Dendritic cell treated with granulocyte-macrophage colony-stimulating factor and Interleukin-4, amounts not matched to agents 40 ng/mL and 50 ng/mL, for 4 days (primary cell): Measurements from ENCODE around the gene LRRC17.
"Not testable (repeated sequence)": the region's sequence is repeated elsewhere in the genome, so short reads cannot be mapped to it uniquely, and the experiment has no call there.

Experiments
- H3K27ac Mint-ChIP-seq: one replicate; pipeline ENCODE4 v1.8.0; 2022; ENCODE audit warnings: mild to moderate bottlenecking, mixed read lengths
- H3K27me3 Mint-ChIP-seq: one replicate; pipeline ENCODE4 v1.8.0; 2022; ENCODE audit warnings: mild to moderate bottlenecking, mixed read lengths
- H3K36me3 Mint-ChIP-seq: one replicate; pipeline ENCODE4 v1.8.0; 2022; ENCODE audit warnings: low read depth, mixed read lengths
- H3K4me1 Mint-ChIP-seq: one replicate; pipeline ENCODE4 v1.8.0; 2022; ENCODE audit warnings: low read depth, mixed read lengths
- H3K4me3 Mint-ChIP-seq: one replicate; pipeline ENCODE4 v1.8.0; 2022; ENCODE audit warnings: mild to moderate bottlenecking, moderate library complexity, mixed read lengths
- H3K9me3 Mint-ChIP-seq: one replicate; pipeline ENCODE4 v1.8.0; 2022; ENCODE audit warnings: mixed read lengths
- intact Hi-C: fragments of 100-400 bp; cut with micrococcal nuclease; formaldehyde crosslinking; loops from one replicate; pipeline ENCODE4 v1.15.0; 2022

The LRRC17 gene

DNA sequence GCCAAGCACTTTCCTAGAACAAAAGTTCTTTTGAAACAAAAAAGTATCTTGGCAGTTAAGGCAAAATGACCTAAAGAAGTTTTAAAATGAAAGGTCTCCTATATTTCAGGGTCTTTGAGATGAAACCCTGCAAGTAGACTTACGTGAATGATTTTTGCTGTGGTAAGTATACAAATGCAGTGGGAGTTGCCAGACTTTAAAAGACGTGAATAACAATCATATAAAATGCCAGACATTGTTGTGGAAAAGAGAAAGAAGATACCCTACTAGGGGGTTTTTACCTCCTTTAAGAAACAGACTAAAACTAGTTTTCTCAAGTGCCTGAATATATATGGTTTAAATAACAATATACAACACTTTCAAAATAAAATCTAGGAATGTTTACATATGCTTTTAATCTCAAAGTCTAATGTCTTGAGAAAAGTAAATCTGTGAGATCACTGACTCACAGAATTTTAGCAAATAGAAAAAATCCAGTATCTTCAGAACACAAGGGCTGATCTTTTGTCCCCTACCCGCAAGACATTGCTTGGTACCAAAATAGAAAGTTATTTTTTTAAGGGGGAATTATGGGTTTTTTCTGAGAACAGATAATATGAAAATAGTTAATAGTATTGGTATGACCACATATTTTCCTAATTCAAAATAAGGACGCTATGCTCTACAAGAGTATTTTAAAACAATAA is 29.5 kb downstream of the LRRC17 start:
- no peaks in the 10 kb centered on the region for H3K4me1 Mint-ChIP-seq
- no peak overlapping the region for H3K4me3 Mint-ChIP-seq
- H3K27me3 Mint-ChIP-seq = no peaks in the 10 kb centered on the region
- intact Hi-C loops = no loop called here
- no peak overlapping the region for H3K27ac Mint-ChIP-seq
- no peaks in the 10 kb centered on the region for H3K36me3 Mint-ChIP-seq
- H3K9me3 Mint-ChIP-seq = no peaks in the 10 kb centered on the region

- H3K27me3 Mint-ChIP-seq = no peaks in the 10 kb centered on the region
- no peaks in the 10 kb centered on the region for H3K4me1 Mint-ChIP-seq
- intact Hi-C loops = no loop called here
- H3K9me3 Mint-ChIP-seq = no peaks in the 10 kb centered on the region
- H3K27ac Mint-ChIP-seq = no peak overlapping the region
- no peak overlapping the region for H3K4me3 Mint-ChIP-seq
- no peaks in the 10 kb centered on the region for H3K36me3 Mint-ChIP-seq
Measured at GRCh38 chr7:102942868-102943267, 30.1 kb downstream of the LRRC17 start.

DNA sequence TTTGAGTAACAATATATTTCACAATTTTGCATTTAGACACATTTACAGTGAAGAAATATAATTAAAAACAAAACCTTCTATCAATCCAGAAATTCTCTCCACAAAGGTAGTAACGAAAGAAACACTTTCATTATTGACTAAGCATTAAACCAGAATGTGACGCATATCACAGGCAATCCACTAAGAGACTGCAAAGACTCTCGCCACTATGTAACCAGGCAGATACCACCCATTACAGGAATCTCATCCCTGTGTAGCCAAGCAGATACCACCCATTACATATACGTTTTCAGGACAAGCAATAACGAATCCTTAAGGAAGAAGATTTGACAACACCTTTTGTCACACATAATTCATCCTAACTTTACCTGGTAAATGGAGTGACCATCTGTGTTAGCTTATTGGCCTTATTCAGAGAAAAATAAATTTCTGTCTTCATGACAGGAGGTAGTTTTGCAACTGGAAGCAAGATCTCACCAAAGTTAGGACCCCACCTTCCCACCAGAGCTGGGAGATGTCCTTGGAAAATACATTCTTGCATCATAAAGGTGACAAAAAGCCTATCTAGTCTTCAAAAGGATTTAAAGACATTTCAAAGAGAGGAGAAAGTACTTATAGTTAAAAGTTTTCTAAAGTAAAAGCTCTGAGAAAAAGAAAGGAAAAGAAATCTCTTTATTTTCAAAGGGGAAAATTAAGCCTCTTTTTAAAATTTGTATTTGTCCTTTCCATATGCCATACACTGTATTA is 30.8 kb downstream of the LRRC17 start:
- H3K27me3 Mint-ChIP-seq = no peaks in the 10 kb centered on the region
- intact Hi-C loops = no loop called here
- H3K36me3 Mint-ChIP-seq = no peaks in the 10 kb centered on the region
- no peak overlapping the region for H3K27ac Mint-ChIP-seq
- no peaks in the 10 kb centered on the region for H3K9me3 Mint-ChIP-seq
- H3K4me3 Mint-ChIP-seq = no peak overlapping the region
- H3K4me1 Mint-ChIP-seq = no peaks in the 10 kb centered on the region

DNA sequence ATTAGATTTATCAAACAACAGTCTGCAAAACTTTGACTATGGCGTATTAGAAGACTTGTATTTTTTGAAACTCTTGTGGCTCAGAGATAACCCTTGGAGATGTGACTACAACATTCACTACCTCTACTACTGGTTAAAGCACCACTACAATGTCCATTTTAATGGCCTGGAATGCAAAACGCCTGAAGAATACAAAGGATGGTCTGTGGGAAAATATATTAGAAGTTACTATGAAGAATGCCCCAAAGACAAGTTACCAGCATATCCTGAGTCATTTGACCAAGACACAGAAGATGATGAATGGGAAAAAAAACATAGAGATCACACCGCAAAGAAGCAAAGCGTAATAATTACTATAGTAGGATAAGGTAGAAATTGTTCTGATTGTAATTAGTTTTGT is 31.4 kb downstream of the LRRC17 start:
- no peak overlapping the region for H3K27ac Mint-ChIP-seq
- no peaks in the 10 kb centered on the region for H3K27me3 Mint-ChIP-seq
- no peaks in the 10 kb centered on the region for H3K4me1 Mint-ChIP-seq
- H3K9me3 Mint-ChIP-seq = no peaks in the 10 kb centered on the region
- no peak overlapping the region for H3K4me3 Mint-ChIP-seq
- no peaks in the 10 kb centered on the region for H3K36me3 Mint-ChIP-seq
- intact Hi-C loops = no loop called here

GRCh38 chr7:102951839-102952238 is 39.0 kb downstream of the LRRC17 start:
- Mint-ChIP-seq H3K4me1 (peaks cover 32% of the 10 kb centered on the region), H3K27ac (no peak overlapping the region), H3K4me3 (no peak overlapping the region), H3K27me3 (no peaks in the 10 kb centered on the region), H3K9me3 (peaks cover 34% of the 10 kb centered on the region), H3K36me3 (peaks cover 15% of the 10 kb centered on the region)
- intact Hi-C loops = no loop called here

DNA sequence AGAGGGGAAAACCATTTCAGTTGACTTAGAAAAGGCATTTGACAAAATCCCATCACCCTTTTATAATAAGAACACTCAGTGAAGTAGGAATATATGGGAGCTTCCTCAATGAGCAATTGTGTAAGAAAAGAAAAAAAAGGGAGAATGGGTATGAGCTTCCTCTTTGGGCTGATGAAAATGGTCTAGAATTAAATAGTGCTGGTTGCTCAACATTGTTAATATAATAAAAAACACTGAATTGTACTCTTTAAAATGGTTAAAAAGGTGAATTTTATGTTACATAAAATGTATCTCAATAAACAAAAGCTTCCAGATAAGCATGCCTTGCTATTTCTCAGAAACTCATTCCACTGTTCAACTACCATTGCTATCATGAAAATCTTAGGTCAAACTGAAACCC is 40.6 kb downstream of the LRRC17 start:
- intact Hi-C loops = no loop called here
- Mint-ChIP-seq H3K27me3 (no peaks in the 10 kb centered on the region), H3K27ac (peak overlapping the region; percentile 12), H3K4me1 (peaks cover 32% of the 10 kb centered on the region), H3K36me3 (peaks cover 15% of the 10 kb centered on the region), H3K4me3 (no peak overlapping the region), H3K9me3 (peaks cover 35% of the 10 kb centered on the region)

- H3K36me3 Mint-ChIP-seq = peaks cover 15% of the 10 kb centered on the region
- H3K4me3 Mint-ChIP-seq, H3K27me3 Mint-ChIP-seq, intact Hi-C loops, H3K27ac Mint-ChIP-seq: not testable (repeated sequence)
- H3K4me1 Mint-ChIP-seq = peaks cover 32% of the 10 kb centered on the region
- peaks cover 35% of the 10 kb centered on the region for H3K9me3 Mint-ChIP-seq
Measured at GRCh38 chr7:102954359-102954758, 41.6 kb downstream of the LRRC17 start.

- H3K9me3 Mint-ChIP-seq = peaks cover 29% of the 10 kb centered on the region
- H3K27ac Mint-ChIP-seq, intact Hi-C loops, H3K27me3 Mint-ChIP-seq, H3K4me3 Mint-ChIP-seq: not testable (repeated sequence)
- H3K4me1 Mint-ChIP-seq = peaks cover 21% of the 10 kb centered on the region
- peaks cover 15% of the 10 kb centered on the region for H3K36me3 Mint-ChIP-seq
Measured at GRCh38 chr7:102958004-102958403, 45.2 kb downstream of the LRRC17 start.

- H3K27ac Mint-ChIP-seq, H3K9me3 Mint-ChIP-seq, intact Hi-C loops, H3K4me3 Mint-ChIP-seq, H3K27me3 Mint-ChIP-seq, H3K36me3 Mint-ChIP-seq, H3K4me1 Mint-ChIP-seq: not testable (repeated sequence)
Measured at GRCh38 chr7:102961993-102962392, 49.2 kb downstream of the LRRC17 start.

DNA sequence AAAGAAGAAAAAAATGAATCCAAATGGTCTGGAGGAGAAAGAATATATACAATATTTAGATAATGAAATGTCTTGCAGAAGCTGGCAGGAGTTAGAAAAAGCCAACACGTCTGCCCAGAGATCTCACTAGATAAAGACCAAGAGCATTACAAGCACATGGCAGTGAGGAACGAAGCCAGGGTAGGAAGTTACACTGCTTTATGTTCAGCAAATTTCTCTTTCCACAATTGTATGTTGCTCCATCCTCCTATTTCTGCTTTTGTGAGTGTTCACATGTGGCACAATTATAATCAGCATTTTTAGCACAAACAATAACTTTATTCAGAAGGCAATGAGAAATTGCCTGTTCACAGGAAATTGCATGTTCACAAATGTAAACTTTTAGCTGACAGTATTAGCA is 53.7 kb downstream of the LRRC17 start:
- H3K36me3 Mint-ChIP-seq = no peaks in the 10 kb centered on the region
- H3K4me1 Mint-ChIP-seq = peaks cover 7% of the 10 kb centered on the region
- no peaks in the 10 kb centered on the region for H3K27me3 Mint-ChIP-seq
- intact Hi-C loops = no loop called here
- no peak overlapping the region for H3K4me3 Mint-ChIP-seq
- H3K9me3 Mint-ChIP-seq = no peaks in the 10 kb centered on the region
- H3K27ac Mint-ChIP-seq = no peak overlapping the region

DNA sequence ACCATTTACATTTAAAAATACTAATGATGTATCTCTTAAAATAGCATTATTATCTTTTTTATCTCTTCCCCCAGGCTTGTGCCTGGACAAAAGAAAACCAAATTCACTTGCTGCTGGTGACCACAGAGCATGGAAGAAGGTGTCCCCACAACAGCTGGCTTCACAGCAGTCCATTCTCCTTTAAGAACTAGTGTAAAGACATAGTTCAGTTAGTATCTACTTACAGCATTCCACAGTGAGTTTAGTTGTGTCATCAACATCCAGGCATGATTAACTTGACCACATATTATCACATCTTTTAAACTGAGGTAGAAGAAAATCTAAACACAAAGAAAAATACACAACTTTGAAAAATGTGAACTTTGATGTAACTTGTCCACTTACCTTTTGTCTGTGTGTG is 55.0 kb downstream of the LRRC17 start:
- Mint-ChIP-seq H3K4me3 (no peak overlapping the region), H3K9me3 (no peaks in the 10 kb centered on the region), H3K27ac (no peak overlapping the region), H3K27me3 (no peaks in the 10 kb centered on the region), H3K4me1 (peaks cover 7% of the 10 kb centered on the region), H3K36me3 (no peaks in the 10 kb centered on the region)
- intact Hi-C loops = no loop called here

- intact Hi-C loops = no loop called here
Measured at GRCh38 chr7:102973096-102973802, 60.4 kb downstream of the LRRC17 start.

DNA sequence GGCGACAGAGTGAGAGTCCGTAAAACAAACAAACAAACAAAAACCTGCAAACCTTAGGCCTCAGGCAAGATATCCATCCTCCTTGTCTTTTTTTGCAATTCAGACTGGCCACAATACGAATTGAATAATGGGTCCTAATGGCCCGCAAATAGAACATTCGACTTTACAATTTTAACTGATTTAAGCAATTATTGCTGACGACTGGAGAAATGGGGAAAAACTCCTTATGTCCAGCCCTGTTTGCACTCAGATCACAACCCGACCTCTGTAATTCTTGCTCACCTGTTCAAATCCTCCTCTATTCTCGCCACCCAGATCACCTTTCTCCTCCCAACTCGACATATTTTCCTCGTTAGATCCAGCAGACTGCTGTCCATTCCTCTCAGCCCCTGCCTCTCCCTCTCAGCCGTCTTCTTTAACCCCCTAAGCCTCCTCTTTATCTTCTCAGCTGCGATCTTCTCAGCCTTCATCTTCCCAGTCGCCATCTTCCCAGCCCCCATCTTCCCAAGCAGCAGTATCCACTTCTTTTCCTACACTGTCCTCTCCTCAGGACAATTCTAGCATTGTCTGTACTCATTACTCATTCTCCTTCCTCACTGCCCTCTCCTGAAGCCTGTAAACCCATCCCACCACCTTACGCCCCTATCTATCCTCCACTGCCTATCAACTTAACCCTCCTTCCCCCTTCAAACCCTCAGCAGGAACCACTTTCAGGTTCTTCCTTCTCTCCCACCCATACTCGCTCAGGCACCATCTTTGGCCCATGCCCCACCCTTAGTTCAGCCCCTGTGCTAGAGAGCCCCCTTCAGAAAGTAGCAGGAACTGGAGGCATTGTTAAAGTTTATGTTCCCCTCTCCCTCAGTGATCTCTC is 61.8 kb downstream of the LRRC17 start:
- H3K27me3 Mint-ChIP-seq = no peaks in the 10 kb centered on the region
- intact Hi-C loops = no loop called here
- no peaks in the 10 kb centered on the region for H3K9me3 Mint-ChIP-seq
- H3K4me3 Mint-ChIP-seq = no peak overlapping the region
- H3K27ac Mint-ChIP-seq = no peak overlapping the region
- H3K4me1 Mint-ChIP-seq = no peaks in the 10 kb centered on the region
- H3K36me3 Mint-ChIP-seq = no peaks in the 10 kb centered on the region

More at GRCh38 chr7:102973096-102973802, 60.4 kb downstream of the LRRC17 start:
- Mint-ChIP-seq H3K27ac (peak overlapping the region; percentile 24), H3K4me1 (no peaks in the 10 kb centered on the region), H3K4me3 (no peak overlapping the region), H3K36me3 (no peaks in the 10 kb centered on the region), H3K27me3 (no peaks in the 10 kb centered on the region), H3K9me3 (no peaks in the 10 kb centered on the region)
